IMR-90 (cell line): ENCODE data around the gene ADIG. TPM values are rescaled to one million over a fixed set of nuclear protein-coding genes. Genes with fewer than 3 reads are reported as not detected.

Experiments used
- ATAC-seq: fragments of 200-7000 bp; cut with Tn5 transposase; 2 replicates; pipeline ENCODE4 v1.9.1; 2020; ENCODE audit warnings: low read depth, mild to moderate bottlenecking, moderate library complexity
- Bru-seq: library from RNA; stranded (reverse); fragments of 400-500 nt; gene quantifications from one replicate; lab custom pipeline; 2021; lab: Mats Ljungman, UMichigan
- BruChase-seq, 2 experiments: library from RNA; stranded (reverse); fragments of 400-500 nt; gene quantifications; one replicate each; lab custom pipeline; 2021; lab: Mats Ljungman, UMichigan
- BruUV-seq: library from RNA; stranded (reverse); fragments of 400-500 nt; replicated peaks from 2 replicates; lab custom pipeline; 2021; lab: Mats Ljungman, UMichigan
- CTCF ChIA-PET: fragments of 300-600 bp; formaldehyde crosslinking; extraction: SDS; loops from one replicate; lab custom pipeline; 2021; ENCODE audit warnings: antibody characterized with exemption; lab: Yijun Ruan, JAX
- POLR2A ChIA-PET: fragments of 300-600 bp; sonication (Branson Sonifier 250); formaldehyde crosslinking; loops from one replicate; lab custom pipeline; 2022; ENCODE audit warnings: antibody characterized with exemption; ENCODE audit not compliant: unreplicated experiment; lab: Charles Lee
- DNase-seq: peaks from one replicate; pipeline ENCODE4 v3.0.0; 2013
- H2AFZ ChIP-seq: replicated peaks from 2 replicates; pipeline ENCODE3; 2013; ENCODE audit warnings: low read length, mild to moderate bottlenecking; ENCODE audit not compliant: poor library complexity
- H2AK5ac ChIP-seq: 2 replicates; pipeline ENCODE4 v1.6.1; 2013; ENCODE audit warnings: low read depth, low read length, inconsistent platforms
- H2AK9ac ChIP-seq: replicated peaks from 2 replicates; pipeline ENCODE3; 2013; ENCODE audit warnings: mild to moderate bottlenecking, low read depth, low read length, moderate library complexity; ENCODE audit not compliant: poor library complexity
- H2BK120ac ChIP-seq: 2 replicates; pipeline ENCODE4 v1.6.1; 2013; ENCODE audit warnings: low read depth, low read length, inconsistent platforms
- H2BK15ac ChIP-seq: 3 replicates; pipeline ENCODE4 v1.6.1; 2013; ENCODE audit warnings: low read depth, low read length, inconsistent platforms
- H2BK20ac ChIP-seq: 2 replicates; pipeline ENCODE4 v1.6.1; 2013; ENCODE audit warnings: low read depth, mild to moderate bottlenecking, inconsistent platforms, low read length, moderate library complexity
- H2BK5ac ChIP-seq: 2 replicates; pipeline ENCODE4 v1.6.1; 2013; ENCODE audit warnings: mild to moderate bottlenecking, low read depth, low read length, inconsistent platforms; ENCODE audit not compliant: poor library complexity, severe bottlenecking
- H3K14ac ChIP-seq: replicated peaks from 2 replicates; pipeline ENCODE4 v1.6.1; 2013; ENCODE audit warnings: low read depth, low read length, inconsistent platforms
- H3K18ac ChIP-seq: 2 replicates; pipeline ENCODE4 v1.6.1; 2013; ENCODE audit warnings: low read depth, low read length, control low read depth
- H3K23ac ChIP-seq: 2 replicates; pipeline ENCODE4 v1.6.1; 2013; ENCODE audit warnings: low read depth, low read length, inconsistent platforms
- H3K27ac ChIP-seq: 2 replicates; pipeline ENCODE4 v1.5.1; 2013; ENCODE audit warnings: mild to moderate bottlenecking, control low read depth, low read length; ENCODE audit not compliant: insufficient read depth
- H3K27me3 ChIP-seq: 2 replicates; pipeline ENCODE4 v1.6.1; 2013; ENCODE audit warnings: low read length; ENCODE audit not compliant: control insufficient read depth, insufficient read depth
- H3K36me3 ChIP-seq: 2 replicates; pipeline ENCODE4 v1.6.1; 2013; ENCODE audit warnings: low read length, mixed read lengths; ENCODE audit not compliant: control insufficient read depth, insufficient read depth
- H3K4ac ChIP-seq: 2 replicates; pipeline ENCODE4 v1.6.1; 2013; ENCODE audit warnings: low read depth, low read length, inconsistent platforms
- H3K4me1 ChIP-seq: 2 replicates; pipeline ENCODE4 v1.6.1; 2013; ENCODE audit warnings: low read length, mixed read lengths; ENCODE audit not compliant: control insufficient read depth, insufficient read depth
- H3K4me2 ChIP-seq: 2 replicates; pipeline ENCODE4 v1.6.1; 2013; ENCODE audit warnings: low read depth, mild to moderate bottlenecking, control low read depth, low read length, moderate library complexity
- H3K4me3 ChIP-seq: 2 replicates; pipeline ENCODE4 v1.5.1; 2013; ENCODE audit warnings: low read depth, mild to moderate bottlenecking, control low read depth, low read length, moderate library complexity; ENCODE audit not compliant: insufficient read depth
- H3K56ac ChIP-seq: 2 replicates; pipeline ENCODE4 v1.6.1; 2013; ENCODE audit warnings: low read length, inconsistent platforms; ENCODE audit not compliant: insufficient read depth; ENCODE audit errors: extremely low read depth
- H3K79me1 ChIP-seq, 2 experiments: 2 replicates each; pipeline ENCODE4 v1.6.1; 2013; ENCODE audit warnings: low read length in 2 of 2, inconsistent platforms in 1 of 2, low read depth in 1 of 2
- H3K9ac ChIP-seq: 2 replicates; pipeline ENCODE4 v1.6.1; 2013; ENCODE audit warnings: low read depth, low read length, control low read depth
- H3K9me1 ChIP-seq: 2 replicates; pipeline ENCODE4 v1.6.1; 2013; ENCODE audit warnings: low read length, inconsistent platforms; ENCODE audit not compliant: insufficient read depth
- H3K9me3 ChIP-seq: 2 replicates; pipeline ENCODE4 v1.6.1; 2013; ENCODE audit warnings: low read length; ENCODE audit not compliant: control insufficient read depth, insufficient read depth
- H4K20me1 ChIP-seq: 2 replicates; pipeline ENCODE4 v1.6.1; 2013; ENCODE audit warnings: low read length, inconsistent platforms; ENCODE audit not compliant: insufficient read depth
- H4K5ac ChIP-seq: 2 replicates; pipeline ENCODE4 v1.6.1; 2013; ENCODE audit warnings: mild to moderate bottlenecking, low read depth, low read length, control low read depth
- H4K8ac ChIP-seq, 2 experiments: 2 replicates each; pipeline ENCODE4 v1.6.1; 2013; ENCODE audit warnings: low read depth in 2 of 2, low read length in 2 of 2, control low read depth in 1 of 2, inconsistent platforms in 1 of 2
- H4K91ac ChIP-seq: 2 replicates; pipeline ENCODE4 v1.6.1; 2013; ENCODE audit warnings: low read depth, low read length, inconsistent platforms; ENCODE audit not compliant: insufficient read depth
- CEBPB ChIP-seq: IDR thresholded peaks from 2 replicates; pipeline ENCODE4 v1.6.1; 2012; ENCODE audit warnings: low read depth, low read length, improper control_type of control experiment
- CHD1 ChIP-seq: IDR thresholded peaks from 2 replicates; pipeline ENCODE4 v1.6.1; 2012; ENCODE audit warnings: low read depth, low read length, improper control_type of control experiment
- WGBS, 2 experiments: methylation state at CpG; one replicate each; pipeline versions ENCODE4 v1.1.5 to v1.1.7; 2013; ENCODE audit warnings: missing lambda C conversion rate in 2 of 2; ENCODE audit not compliant: insufficient read length in 1 of 2; ENCODE audit errors: extremely low coverage in 2 of 2; 5-methylcytosine and 5-hydroxymethylcytosine counted together
- dilution Hi-C: fragments of 300-500 bp; cut with HindIII; formaldehyde crosslinking; loops from one replicate; pipeline ENCODE4 v1.14.3; 2018; ENCODE audit warnings: low sequenced_read_pairs; ENCODE audit not compliant: unreplicated experiment
- in situ Hi-C: fragments of 300-500 bp; cut with MboI; formaldehyde crosslinking; loops from 3 replicates; pipeline ENCODE4 v1.14.3; 2019; ENCODE audit warnings: low sequenced_read_pairs, inconsistent platforms, mixed read lengths
- intact Hi-C: fragments of 100-400 bp; cut with micrococcal nuclease; formaldehyde crosslinking; loops from 2 replicates; pipeline ENCODE4 v1.10.0; 2022
- long read RNA-seq: library from polyadenylated mRNA; unstranded; transcript quantifications from one replicate; pipeline ENCODE4 v2.0.0, GENCODE V29; 2021; ENCODE audit not compliant: unreplicated experiment
- polyA plus RNA-seq, 3 experiments: library from polyadenylated mRNA; depleted of rRNA; stranded (reverse); fragments of >200 nt; gene quantifications; 2 replicates each; pipeline ENCODE4 v1.2.3, GENCODE V29; 2012; ENCODE audit warnings: low replicate concordance in 1 of 3
- total RNA-seq: library from RNA; depleted of rRNA; stranded (reverse); fragments of >200 nt; gene quantifications from 2 replicates; pipeline ENCODE4 v1.2.3, GENCODE V29; 2012; rRNA removed

ADIG gene
- total RNA-seq (not detected in 2 replicates), polyA plus RNA-seq (2012; rRNA removed) (not detected in 2 replicates), Bru-seq, nascent RNA (percentile 19 among the genes with signal in this experiment), BruChase-seq, experiment 1, labeled RNA remaining after a 6-hour chase (percentile 23 among the genes with signal in this experiment), BruChase-seq, experiment 2, labeled RNA remaining after a 2-hour chase (percentile 10 among the genes with signal in this experiment)
- not detected in 2 replicates for polyA plus RNA-seq (2012; cell fraction: cytosol; rRNA removed)
- not detected in 2 replicates for polyA plus RNA-seq (2012; cell fraction: nucleus; rRNA removed; ENCODE audit: low replicate concordance)
- long read RNA-seq = 0 reads

DNA sequence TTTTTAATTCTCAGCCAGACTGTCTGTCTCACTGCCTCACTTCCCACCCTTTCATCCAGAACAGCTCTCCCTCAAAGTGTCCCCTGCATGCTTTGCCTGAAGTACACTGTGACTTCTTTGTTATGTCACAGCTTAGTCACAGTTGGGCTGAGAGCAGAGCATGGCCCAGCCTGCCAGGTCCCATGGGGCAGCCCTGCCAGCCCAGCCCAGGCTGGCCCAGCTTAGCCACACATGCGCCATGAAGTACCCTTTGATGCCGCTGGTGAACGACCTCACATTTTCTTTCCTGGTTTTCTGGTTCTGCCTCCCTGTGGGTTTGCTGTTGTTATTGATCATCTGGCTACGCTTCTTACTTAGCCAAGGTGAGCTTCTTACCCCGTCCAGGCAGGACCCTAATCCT is at the start of gene ADIG:
ADIG (plus strand) TSS at position 185 of the 400 bp plus-strand sequence; CDS start at position 239, 54 bp downstream.
- no peak within 1 kb of the TSS for H2AK5ac ChIP-seq
- no peak within 1 kb of the TSS for H2BK120ac ChIP-seq
- TF ChIP-seq CHD1 (no peak), CEBPB (no peak)
- H4K20me1 ChIP-seq = no peaks in the 10 kb centered on the region; the same call in 1 of the 2 replicates
- H3K9me3 ChIP-seq = no peaks in the 10 kb centered on the region
- in situ Hi-C loops = no loop called here
- H3K4ac ChIP-seq = no peak within 1 kb of the TSS
- no peak within 1 kb of the TSS for H3K18ac ChIP-seq
- intact Hi-C loops = no loop called here
- 100% methylated on average over 1 of the region's 5 CpGs; no CpG with 5 or more reads in 1 of the 2 experiments for WGBS, 2 experiments
- no peaks in the 10 kb centered on the region for H3K9me1 ChIP-seq
- DNase-seq (no peak), ATAC-seq (no peak; the same call in 1 of the 2 replicates)
- no peak within 1 kb of the TSS for H3K4me3 ChIP-seq
- CTCF ChIA-PET = no interaction called here
- no peak within 1 kb of the TSS for H3K14ac ChIP-seq
- no peak within 1 kb of the TSS for H4K91ac ChIP-seq
- no peak within 1 kb of the TSS for H4K8ac ChIP-seq
- no peak within 1 kb of the TSS for H2AK9ac ChIP-seq
- no peak within 1 kb of the TSS for H2BK20ac ChIP-seq
- H2BK5ac ChIP-seq = no peak within 1 kb of the TSS
- H3K4me1 ChIP-seq = no peaks in the 10 kb centered on the region
- H3K79me1 ChIP-seq = no peaks in the 10 kb centered on the region
- no peak within 1 kb of the TSS for H2BK15ac ChIP-seq
- H3K4me2 ChIP-seq = no peak within 1 kb of the TSS
- H3K23ac ChIP-seq = no peak within 1 kb of the TSS
- POLR2A ChIA-PET = no interaction called here
- no peak within 1 kb of the TSS for H4K5ac ChIP-seq
- dilution Hi-C loops = no loop called here
- no peak within 1 kb of the TSS for H2AFZ ChIP-seq
- H3K27ac ChIP-seq = no peak within 1 kb of the TSS
- H3K9ac ChIP-seq = no peak within 1 kb of the TSS
- H3K27me3 ChIP-seq = peaks cover 22% of the 10 kb centered on the region
- BruUV-seq = no TSS peak
- H3K56ac ChIP-seq = no peak within 1 kb of the TSS
- H3K36me3 ChIP-seq = peaks cover 2% of the 10 kb centered on the region
